HCT116 (cell line): Measurements from ENCODE around the gene COPG2. TPM values are rescaled to one million over a fixed set of nuclear protein-coding genes. Genes with fewer than 3 reads are reported as not detected.

Source experiments
- ATAC-seq: fragments of 200-7000 bp; cut with Tn5 transposase; 2 replicates; pipeline ENCODE4 v1.9.1; 2020; ENCODE audit warnings: mild to moderate bottlenecking, moderate library complexity
- BruUV-seq: library from RNA; stranded (reverse); fragments of 400-500 nt; replicated peaks from 2 replicates; lab custom pipeline; 2021; lab: Mats Ljungman, UMichigan
- CTCF ChIA-PET: fragments of 300-600 bp; sonication (Branson Sonifier 250); formaldehyde crosslinking; loops from one replicate; lab custom pipeline; 2021; ENCODE audit warnings: antibody characterized with exemption; lab: Charles Lee
- POLR2A ChIA-PET: fragments of 300-600, 350-600 bp; sonication (Branson Sonifier 250); formaldehyde crosslinking; loops from one replicate; lab custom pipeline; 2021; ENCODE audit warnings: antibody characterized with exemption; lab: Charles Lee
- RAD21 ChIA-PET, 2 experiments: fragments of 300-600 bp; sonication (Branson Sonifier 250); formaldehyde crosslinking; loops; one replicate each; lab custom pipeline; 2023; ENCODE audit warnings: low total read pairs in 2 of 2; ENCODE audit not compliant: uncharacterized antibody in 2 of 2, unreplicated experiment in 2 of 2, low non-redundant PET in 1 of 2; lab: Charles Lee
- DNase-seq: peaks from one replicate; pipeline ENCODE4 v3.0.0-alpha.2; 2010; ENCODE audit warnings: low read depth, low spot score
- H2AFZ ChIP-seq: fragments of 200-600 bp; shearing (Covaris generic), sonication (generic); 2 replicates; pipeline ENCODE4 v1.6.1; 2017; ENCODE audit warnings: low read depth, mixed run types, mixed read lengths, antibody characterized with exemption, low read length; ENCODE audit not compliant: poor library complexity, severe bottlenecking
- H3K27ac ChIP-seq: 2 replicates; pipeline ENCODE4 v1.5.1; 2012; ENCODE audit warnings: low read depth, low read length
- H3K27me3 ChIP-seq: fragments of 200-600 bp; sonication (generic); 2 replicates; pipeline ENCODE4 v1.6.1; 2016; ENCODE audit warnings: mixed run types, low read length, mixed read lengths; ENCODE audit not compliant: insufficient read depth
- H3K36me3 ChIP-seq, 2 experiments: fragments of 200-500 bp in 1 of 2; fragments of 200-600 bp in 1 of 2; sonication (Bioruptor generic) in 1 of 2; sonication (generic) in 1 of 2; 2 replicates each; pipeline versions ENCODE4 v1.5.1 to v1.6.1; 2014 to 2016; ENCODE audit warnings: low read length in 2 of 2, inconsistent platforms in 1 of 2, mixed read lengths in 1 of 2, mixed run types in 1 of 2; ENCODE audit not compliant: insufficient read depth in 2 of 2, control insufficient read depth in 1 of 2
- H3K4me1 ChIP-seq, 2 experiments: fragments of 200-600 bp in 1 of 2; sonication (generic) in 1 of 2; 2 replicates each; pipeline versions ENCODE4 v1.5.1 to v1.6.1; 2012 to 2017; ENCODE audit warnings: low read length in 2 of 2, inconsistent platforms in 1 of 2, mild to moderate bottlenecking in 1 of 2, mixed read lengths in 1 of 2, mixed run types in 1 of 2, moderate library complexity in 1 of 2; ENCODE audit not compliant: insufficient read depth in 2 of 2, control insufficient read depth in 1 of 2
- H3K4me2 ChIP-seq: fragments of 200-600 bp; sonication (generic); 2 replicates; pipeline ENCODE4 v1.6.1; 2017; ENCODE audit warnings: mixed run types, low read length, mixed read lengths
- H3K4me3 ChIP-seq, 2 experiments: fragments of 200-600 bp in 1 of 2; sonication (generic) in 1 of 2; replicated peaks in 1 of 2; 2 replicates each; pipeline ENCODE4 v1.5.1; 2011 to 2016; ENCODE audit warnings: low read length in 2 of 2, control low read depth in 1 of 2, low read depth in 1 of 2, mild to moderate bottlenecking in 1 of 2, mixed read lengths in 1 of 2, mixed run types in 1 of 2
- H3K79me2 ChIP-seq: fragments of 200-600 bp; sonication (generic); 2 replicates; pipeline ENCODE4 v1.6.1; 2017; ENCODE audit warnings: mild to moderate bottlenecking, mixed run types, low read length, moderate library complexity, mixed read lengths; ENCODE audit not compliant: insufficient read depth
- H3K9ac ChIP-seq: fragments of 200-600 bp; sonication (generic); 2 replicates; pipeline ENCODE4 v1.6.1; 2016; ENCODE audit warnings: low read length, mixed read lengths
- H3K9me2 ChIP-seq: fragments of 200-600 bp; sonication (generic), shearing (Covaris generic); 2 replicates; pipeline ENCODE4 v1.6.1; 2017; ENCODE audit warnings: mixed run types, mild to moderate bottlenecking, moderate library complexity; ENCODE audit not compliant: insufficient read depth
- H3K9me3 ChIP-seq, 2 experiments: fragments of 200-500 bp in 1 of 2; fragments of 200-600 bp in 1 of 2; sonication (Bioruptor generic) in 1 of 2; sonication (generic) in 1 of 2; 2 replicates each; pipeline ENCODE4 v1.6.1; 2014 to 2017; ENCODE audit warnings: low read length in 2 of 2, mixed read lengths in 2 of 2, inconsistent platforms in 1 of 2, low read depth in 1 of 2, mild to moderate bottlenecking in 1 of 2, mixed run types in 1 of 2, moderate library complexity in 1 of 2; ENCODE audit not compliant: control insufficient read depth in 1 of 2, insufficient read depth in 1 of 2
- H4K20me1 ChIP-seq: fragments of 200-600 bp; sonication (generic), shearing (Covaris generic); 2 replicates; pipeline ENCODE4 v1.6.1; 2017; ENCODE audit warnings: mixed run types, mild to moderate bottlenecking, moderate library complexity; ENCODE audit not compliant: insufficient read depth
- CEBPB ChIP-seq: IDR thresholded peaks from 2 replicates; pipeline ENCODE4 v1.6.1; 2012; ENCODE audit warnings: low read depth
- EGR1 ChIP-seq: IDR thresholded peaks from 2 replicates; pipeline ENCODE4 v1.6.1; 2012; ENCODE audit warnings: low read depth
- ELF1 ChIP-seq: IDR thresholded peaks from 2 replicates; pipeline ENCODE4 v1.6.1; 2012; ENCODE audit warnings: low read depth, borderline replicate concordance
- EZH2 ChIP-seq: fragments of 200-600 bp; sonication (generic); IDR thresholded peaks from 2 replicates; pipeline ENCODE4 v1.6.1; 2017; ENCODE audit warnings: antibody characterized with exemption, mixed run types
- JUND ChIP-seq: IDR thresholded peaks from 2 replicates; pipeline ENCODE4 v1.6.1; 2012
- POLR2A ChIP-seq: IDR thresholded peaks from 2 replicates; pipeline ENCODE4 v1.7.0; 2011; ENCODE audit warnings: borderline replicate concordance; ENCODE audit not compliant: insufficient read depth, insufficient read length; ENCODE audit errors: extremely low read depth
- REST ChIP-seq: IDR thresholded peaks from 2 replicates; pipeline ENCODE4 v1.6.1; 2012; ENCODE audit warnings: low read depth
- SRF ChIP-seq: IDR thresholded peaks from 2 replicates; pipeline ENCODE4 v1.6.1; 2012; ENCODE audit warnings: low read depth
- YY1 ChIP-seq: IDR thresholded peaks from 2 replicates; pipeline ENCODE4 v1.6.1; 2011; ENCODE audit warnings: low read length, low read depth, moderate library complexity, mild to moderate bottlenecking; ENCODE audit not compliant: insufficient replicate concordance; ENCODE audit errors: extremely low read depth
- ZNF274 ChIP-seq: fragments of 200-500 bp; sonication (Bioruptor generic); IDR thresholded peaks from 2 replicates; pipeline ENCODE4 v1.6.1; 2014; ENCODE audit warnings: mild to moderate bottlenecking, low read depth, low read length, inconsistent platforms
- intact Hi-C: fragments of 100-400 bp; cut with micrococcal nuclease; formaldehyde crosslinking; loops from 2 replicates; pipeline ENCODE4 v1.10.0; 2022
- total RNA-seq: library from RNA; stranded (reverse); gene quantifications from one replicate; pipeline ENCODE4 v1.2.1, GENCODE V29; 2021; ENCODE audit not compliant: unreplicated experiment
- TF ChIP-seq, protein P1 (sequence below), 3 experiments: fragments of 200-600 bp in 1 of 3; sonication (generic) in 1 of 3; IDR thresholded peaks in 2 of 3; conservative IDR thresholded peaks in 1 of 3; 2 replicates each; pipeline ENCODE4 v1.5.1; 2012 to 2017; ENCODE audit warnings: low read depth in 2 of 3, low read length in 2 of 3, antibody characterized with exemption in 1 of 3, borderline replicate concordance in 1 of 3, control low read depth in 1 of 3, mild to moderate bottlenecking in 1 of 3, mixed read lengths in 1 of 3, mixed run types in 1 of 3, moderate library complexity in 1 of 3; ENCODE audit not compliant: insufficient read depth in 1 of 3
- TF ChIP-seq, protein P2 (sequence below): IDR thresholded peaks from 2 replicates; pipeline ENCODE4 v1.6.1; 2012

Gene COPG2
- total RNA-seq, 1 experiment from 2014 or later = 31.0 TPM

GRCh38 chr7:130505753-130506152 lies 162.8 kb downstream of the COPG2 start:
- POLR2A ChIA-PET = no interaction called here
- Histone ChIP-seq H3K9me2 (no peaks in the 10 kb centered on the region), H3K79me2 (no peaks in the 10 kb centered on the region), H3K4me3 (no peak overlapping the region)
- TF ChIP-seq ELF1 (no peak), POLR2A (no peak), EGR1 (no peak), EZH2 (no peak), YY1 (no peak)
- TF ChIP-seq, protein P1, sequence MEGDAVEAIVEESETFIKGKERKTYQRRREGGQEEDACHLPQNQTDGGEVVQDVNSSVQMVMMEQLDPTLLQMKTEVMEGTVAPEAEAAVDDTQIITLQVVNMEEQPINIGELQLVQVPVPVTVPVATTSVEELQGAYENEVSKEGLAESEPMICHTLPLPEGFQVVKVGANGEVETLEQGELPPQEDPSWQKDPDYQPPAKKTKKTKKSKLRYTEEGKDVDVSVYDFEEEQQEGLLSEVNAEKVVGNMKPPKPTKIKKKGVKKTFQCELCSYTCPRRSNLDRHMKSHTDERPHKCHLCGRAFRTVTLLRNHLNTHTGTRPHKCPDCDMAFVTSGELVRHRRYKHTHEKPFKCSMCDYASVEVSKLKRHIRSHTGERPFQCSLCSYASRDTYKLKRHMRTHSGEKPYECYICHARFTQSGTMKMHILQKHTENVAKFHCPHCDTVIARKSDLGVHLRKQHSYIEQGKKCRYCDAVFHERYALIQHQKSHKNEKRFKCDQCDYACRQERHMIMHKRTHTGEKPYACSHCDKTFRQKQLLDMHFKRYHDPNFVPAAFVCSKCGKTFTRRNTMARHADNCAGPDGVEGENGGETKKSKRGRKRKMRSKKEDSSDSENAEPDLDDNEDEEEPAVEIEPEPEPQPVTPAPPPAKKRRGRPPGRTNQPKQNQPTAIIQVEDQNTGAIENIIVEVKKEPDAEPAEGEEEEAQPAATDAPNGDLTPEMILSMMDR (IDR thresholded peaks at IDR 0.05 in 2 of 3, conservative IDR thresholded peaks at IDR 0.05 in 1 of 3; ENCODE audit: borderline replicate concordance in 1 of 3, insufficient read depth in 1 of 3, low read depth in 2 of 3, low read length in 2 of 3) = no peak
- TF ChIP-seq, all 23 proteins: peak for 0
- Histone ChIP-seq H2AFZ (no peak overlapping the region), H3K36me3 (peaks cover 0 to 17% of the 10 kb centered on the region in 2 experiments; a peak in 2 of 4 replicates), H3K9ac (no peak overlapping the region), H3K27ac (no peak overlapping the region), H3K4me1 (no peaks in the 10 kb centered on the region), H3K27me3 (no peaks in the 10 kb centered on the region), H4K20me1 (no peaks in the 10 kb centered on the region), H3K9me3 (no peaks in the 10 kb centered on the region), H3K4me2 (no peak overlapping the region)
- ATAC-seq = no peak
- no TSS peak for BruUV-seq
- intact Hi-C loops = no loop called here
- RAD21 ChIA-PET = no interaction called here
- CTCF ChIA-PET = no interaction called here
- no peak for DNase-seq

DNA sequence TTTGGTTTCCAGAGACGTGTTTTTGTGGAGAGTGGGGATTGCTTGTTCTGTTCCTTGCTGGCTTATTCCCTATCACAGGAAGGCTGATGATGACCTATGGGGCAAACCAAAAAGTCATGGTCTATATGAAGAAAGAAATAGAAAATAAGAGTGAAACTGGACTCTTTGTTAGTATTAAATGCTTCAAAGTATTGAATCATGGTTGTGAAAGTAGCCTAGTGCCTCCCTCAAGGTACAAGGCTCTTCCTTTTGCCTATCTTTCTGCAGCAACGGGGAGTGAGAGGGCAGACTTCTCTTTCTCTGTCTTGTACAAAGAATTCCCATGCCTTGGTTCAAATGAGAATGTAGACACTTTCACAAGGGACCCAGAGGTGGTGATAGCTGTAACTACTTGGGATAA lies 167.6 kb downstream of the COPG2 start:
- Histone ChIP-seq H3K79me2 (no peaks in the 10 kb centered on the region), H3K4me3 (no peak overlapping the region), H3K4me2 (no peak overlapping the region), H3K27ac (no peak overlapping the region), H3K4me1 (no peaks in the 10 kb centered on the region), H2AFZ (no peak overlapping the region), H4K20me1 (no peaks in the 10 kb centered on the region), H3K9ac (no peak overlapping the region), H3K36me3 (peaks cover 0 to 7% of the 10 kb centered on the region in 2 experiments; a peak in 3 of 4 replicates), H3K27me3 (no peaks in the 10 kb centered on the region), H3K9me2 (no peaks in the 10 kb centered on the region), H3K9me3 (no peaks in the 10 kb centered on the region)
- TF ChIP-seq CEBPB (no peak), ZNF274 (no peak), ELF1 (no peak), SRF (no peak), REST (no peak), JUND (no peak)
- TF ChIP-seq, protein P2, sequence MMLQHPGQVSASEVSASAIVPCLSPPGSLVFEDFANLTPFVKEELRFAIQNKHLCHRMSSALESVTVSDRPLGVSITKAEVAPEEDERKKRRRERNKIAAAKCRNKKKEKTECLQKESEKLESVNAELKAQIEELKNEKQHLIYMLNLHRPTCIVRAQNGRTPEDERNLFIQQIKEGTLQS = no peak
- ChIA-PET POLR2A (no interaction called here), RAD21 (no interaction called here), CTCF (no interaction called here)
- ATAC-seq (no peak), DNase-seq (no peak)
- no TSS peak for BruUV-seq
- intact Hi-C loops = no loop called here
